Measurements from ENCODE around the gene TAF10. TPM values are rescaled to one million over a fixed set of nuclear protein-coding genes. Genes with fewer than 3 reads are reported as not detected.
A peak's percentile ranks its signal among the peaks of the same experiment; 100 is the strongest.

The TAF10 gene
- total RNA-seq = 100 to 1,000 TPM in 1 of 2 donors, 10 to 100 TPM in 1; 85.9 to 107 TPM
- long read RNA-seq, donor 1, transcript TAF10-201 (5 exons, 1,215 nt) = major isoform, 12 of 16 reads
- long read RNA-seq, donor 1, partial matches to known transcripts = 2 of 16 reads
- long read RNA-seq, donor 1, other reads (novel, unspliced or antisense) = 2 of 16 reads
- long read RNA-seq, donor 2, partial matches to known transcripts = 1 of 6 reads
- long read RNA-seq, donor 2, other reads (novel, unspliced or antisense) = 5 of 6 reads

DNA sequence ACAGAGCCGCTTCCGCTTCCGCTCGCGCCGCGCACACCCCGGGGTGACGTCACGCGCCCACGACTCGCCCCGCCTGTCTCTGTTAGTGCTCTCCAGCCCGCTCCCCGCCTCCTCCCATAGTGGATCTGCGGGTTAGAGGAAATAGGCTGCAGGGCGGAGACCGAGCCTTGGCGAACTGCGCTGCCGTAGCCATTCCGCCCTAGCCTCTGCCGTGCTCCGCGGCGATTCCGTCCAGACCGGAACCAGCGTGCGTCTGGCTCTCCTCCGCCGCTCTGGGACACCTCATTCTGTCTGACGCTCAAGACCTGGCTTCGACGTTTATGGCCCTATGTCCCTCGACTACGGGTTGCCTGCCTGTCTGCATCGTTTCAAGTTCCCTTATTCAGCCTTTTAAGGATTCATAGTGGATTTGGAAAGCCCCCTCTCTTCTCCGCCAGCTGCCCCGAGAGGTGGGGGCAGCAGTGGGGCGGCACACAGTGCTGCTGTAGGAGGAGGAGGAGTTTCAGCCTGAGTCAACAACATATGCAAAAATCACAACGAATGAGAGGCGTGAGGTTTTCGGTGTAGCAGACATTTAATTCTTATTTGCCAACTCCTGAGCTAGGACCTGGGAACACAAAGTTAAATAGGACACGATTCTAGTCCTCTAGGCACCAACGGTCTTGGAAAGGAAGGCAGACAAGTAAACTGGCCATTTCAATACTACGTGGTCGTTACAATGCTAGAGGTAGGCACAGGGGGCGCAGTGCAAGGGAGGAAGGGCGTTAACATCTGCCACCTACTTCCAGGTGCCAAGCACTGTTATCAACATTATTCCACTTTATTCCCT is at the start of gene TAF10:
Gene TAF10 (minus strand): TSS at position 4 of the 829 bp plus-strand sequence. CDS start 27 bp downstream, outside the sequence.
- intact Hi-C loops (cut with DNase I) = loop anchor here in 1 of 2 donors (5.0 kb wide), 1 partner anchor 70 kb away; the partner anchor contains the start of gene MRPL17
- peak; percentile 100 for DNase-seq (ENCODE audit: low spot score)

DNA sequence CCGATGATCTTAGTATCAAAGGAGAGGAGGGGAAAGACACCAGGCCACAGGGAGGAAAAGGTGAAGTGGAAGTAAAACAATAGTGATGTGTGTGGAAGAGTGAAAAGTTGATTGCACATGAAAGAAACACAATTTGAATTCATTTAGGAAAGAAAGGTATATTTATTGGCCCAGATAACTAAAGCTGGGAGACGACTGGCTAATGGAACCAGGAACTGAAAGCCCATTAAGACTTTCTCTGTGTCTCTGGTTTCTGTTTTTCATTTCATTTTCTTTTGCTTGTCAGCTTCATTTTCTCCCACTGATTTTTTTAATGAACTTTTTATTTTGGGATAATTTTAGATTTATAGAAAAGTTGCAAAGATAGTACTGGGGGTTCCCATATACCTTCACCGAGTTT is 48.7 kb upstream of the TAF10 start:
- DNase-seq (ENCODE audit: low spot score) = no peak
- intact Hi-C loops (cut with DNase I) = no loop called here

DNA sequence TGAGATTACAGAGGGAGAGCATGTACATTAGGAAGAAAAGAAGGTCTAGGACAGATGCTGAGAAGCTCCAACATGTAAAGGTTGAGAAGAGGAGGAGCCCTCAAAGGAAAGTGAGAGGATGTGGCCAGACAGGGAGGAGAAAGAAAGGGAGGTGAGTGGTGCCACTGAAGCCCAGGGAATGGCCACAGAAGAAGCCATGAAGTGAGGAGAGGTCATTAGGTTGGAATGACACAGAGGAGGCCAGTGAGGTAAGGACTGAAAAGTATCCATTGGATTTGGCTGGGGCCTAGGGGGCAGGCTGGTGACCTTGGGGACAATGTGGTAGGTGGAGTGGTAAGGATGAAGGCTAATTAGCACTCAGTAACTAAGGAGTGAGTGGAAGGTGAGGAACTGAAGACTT is 46.6 kb upstream of the TAF10 start:
- no peak for DNase-seq (ENCODE audit: low spot score)
- intact Hi-C loops (cut with DNase I) = loop anchor here in 1 of 2 donors (5.0 kb wide), 1 partner anchor 41 kb away; the partner anchor contains the start of gene TPP1

DNA sequence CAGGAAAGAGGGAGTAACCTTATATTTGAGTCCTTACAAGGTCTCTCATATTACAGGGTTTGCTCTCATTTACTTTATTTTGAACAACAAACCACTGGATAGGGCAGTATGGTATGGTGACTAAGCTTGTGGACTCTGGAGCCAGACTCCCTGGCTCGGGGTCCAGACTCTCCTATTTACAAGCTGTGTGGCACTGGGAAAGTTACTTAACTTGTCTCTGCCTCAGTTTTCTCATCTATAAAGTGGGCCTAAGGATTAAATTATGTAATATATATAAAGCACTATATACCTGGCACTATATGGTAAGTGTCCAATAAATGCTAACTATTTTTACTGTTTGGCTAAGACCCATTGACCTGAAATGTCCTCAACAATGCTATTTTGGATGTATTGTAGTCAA is 45.3 kb upstream of the TAF10 start:
- no peak for DNase-seq (ENCODE audit: low spot score)
- intact Hi-C loops (cut with DNase I) = loop anchor here in 1 of 2 donors (5.0 kb wide), 1 partner anchor 40 kb away; the partner anchor contains the start of gene TPP1

DNA sequence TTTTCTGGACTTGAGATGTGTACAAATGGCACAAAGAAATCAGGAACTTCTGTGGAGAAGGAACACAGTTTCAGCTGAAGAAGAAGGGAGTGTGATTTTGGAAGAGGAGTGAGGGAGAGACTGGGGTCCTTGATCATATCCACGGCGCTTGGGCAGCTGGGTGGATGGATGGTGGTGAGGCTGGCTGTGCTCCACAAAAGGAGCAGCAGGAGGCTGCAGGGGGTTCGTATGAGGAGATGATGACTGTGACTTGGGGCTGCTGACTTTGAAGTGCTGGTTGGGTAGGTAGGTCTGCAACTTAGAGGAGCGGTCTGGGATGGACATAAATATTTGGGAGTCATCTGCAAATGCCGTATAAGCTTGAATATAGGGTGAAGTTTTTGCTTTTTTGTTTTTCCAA is 44.9 kb upstream of the TAF10 start:
- intact Hi-C loops (cut with DNase I) = loop anchor here in 1 of 2 donors (5.0 kb wide), 1 partner anchor 40 kb away; the partner anchor contains the start of gene TPP1
- DNase-seq (ENCODE audit: low spot score) = no peak

DNA sequence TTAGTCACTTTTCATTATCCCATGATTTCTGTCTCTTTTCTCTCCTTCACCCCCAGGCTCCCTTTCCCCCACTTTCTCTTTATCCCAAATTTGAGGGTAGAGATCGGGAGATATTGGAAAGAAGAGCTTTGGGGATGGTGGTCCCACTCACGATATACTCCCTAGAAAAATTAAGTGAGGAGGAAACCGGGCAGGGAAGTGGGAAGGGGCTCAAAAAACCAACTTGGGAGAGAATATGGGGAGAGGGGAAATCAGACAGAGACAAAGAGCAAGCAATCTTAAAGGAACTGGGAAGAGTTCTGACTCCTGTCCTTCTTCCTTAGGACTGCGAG is 44.5 kb upstream of the TAF10 start:
- no peak for DNase-seq (ENCODE audit: low spot score)
- intact Hi-C loops (cut with DNase I) = loop anchor here in 1 of 2 donors (5.0 kb wide), 1 partner anchor 39 kb away; the partner anchor contains the start of gene TPP1

DNA sequence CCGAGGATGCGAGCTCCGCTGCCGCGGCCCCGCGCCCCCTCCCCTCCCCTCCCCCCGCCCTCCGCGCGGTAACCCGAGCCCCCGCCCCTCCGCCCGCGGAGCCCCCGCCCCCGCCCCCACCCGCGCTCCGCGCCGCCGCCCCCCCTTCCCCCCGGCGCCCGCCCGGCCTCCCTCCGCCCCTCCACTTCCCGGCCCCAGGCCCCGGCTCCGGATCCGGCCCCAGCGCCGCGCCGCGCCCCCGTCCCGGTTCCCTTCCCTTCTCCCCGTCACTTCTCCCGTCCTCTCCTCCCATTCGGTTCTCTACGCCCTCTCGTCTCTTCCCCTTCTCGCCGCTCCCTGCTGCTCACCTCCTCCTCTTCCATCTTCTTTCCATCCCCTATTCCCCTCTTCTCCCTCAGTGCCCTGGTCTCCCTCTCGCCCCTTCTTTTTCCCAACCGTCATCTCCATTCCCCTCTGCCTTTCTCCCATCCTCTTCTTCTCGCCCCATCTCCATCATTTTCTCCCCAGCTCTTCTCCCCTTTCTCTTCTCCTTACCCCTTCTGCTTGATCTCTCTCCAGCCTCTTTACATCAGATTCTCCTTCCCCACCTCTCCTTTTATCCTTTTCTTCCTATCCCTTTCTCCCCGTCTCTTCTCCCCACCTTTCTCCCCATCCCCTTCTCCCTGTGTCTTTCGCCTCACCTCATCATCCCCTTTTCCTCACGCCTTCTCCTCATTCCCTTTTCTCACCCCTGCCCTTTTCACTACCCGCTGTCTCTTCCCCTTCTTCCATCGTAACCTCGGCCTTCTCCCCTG is 44.0 kb upstream of the TAF10 start, which contains the start of gene DCHS1:
Gene DCHS1 (minus strand): TSS at position 20 of the 794 bp plus-strand sequence. CDS start 14,196 bp downstream, outside the sequence.
- intact Hi-C loops (cut with DNase I) = loop anchor here in 1 of 2 donors (5.0 kb wide), 1 partner anchor 39 kb away; the partner anchor contains the start of gene TPP1
- DNase-seq (ENCODE audit: low spot score) = no peak

DNA sequence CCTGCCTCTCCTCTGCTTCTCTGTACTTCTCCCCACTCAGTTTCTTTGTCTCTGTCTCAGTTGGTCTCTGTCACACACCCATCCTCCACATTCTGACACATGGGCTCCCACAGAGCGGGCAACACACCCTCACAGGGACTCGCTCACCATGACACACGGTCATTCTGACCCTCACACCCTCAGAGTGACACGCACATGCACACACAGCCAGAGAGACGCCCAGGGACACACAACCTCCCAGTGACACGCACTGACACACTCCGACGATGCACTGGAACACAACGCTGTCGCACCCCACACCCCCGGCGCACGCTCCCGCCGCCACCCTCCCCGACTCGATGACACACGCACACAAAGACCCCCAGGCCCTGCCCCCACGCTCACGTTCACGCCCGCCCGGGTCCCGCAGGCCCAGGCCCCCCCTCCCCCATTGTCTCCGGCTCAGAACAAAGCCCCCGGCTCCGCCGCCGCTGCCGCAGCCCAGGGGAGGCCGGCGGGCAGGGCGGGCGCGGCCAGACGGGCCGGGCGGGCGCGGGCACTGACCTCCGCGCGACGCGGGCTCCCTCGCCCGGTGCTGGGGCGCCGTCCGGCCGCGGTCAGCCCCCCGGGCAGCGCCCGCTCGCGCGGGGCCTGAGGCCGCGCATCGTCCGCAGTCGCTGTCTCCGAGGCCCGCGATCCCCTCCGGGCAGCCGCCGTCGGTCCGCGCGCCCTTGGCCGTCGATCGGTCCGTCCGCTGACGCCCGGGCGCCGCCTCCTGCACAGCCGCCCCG is 43.2 kb upstream of the TAF10 start:
- intact Hi-C loops (cut with DNase I) = loop anchor here in 1 of 2 donors (5.0 kb wide), 1 partner anchor 38 kb away; the partner anchor contains the start of gene TPP1

DNA sequence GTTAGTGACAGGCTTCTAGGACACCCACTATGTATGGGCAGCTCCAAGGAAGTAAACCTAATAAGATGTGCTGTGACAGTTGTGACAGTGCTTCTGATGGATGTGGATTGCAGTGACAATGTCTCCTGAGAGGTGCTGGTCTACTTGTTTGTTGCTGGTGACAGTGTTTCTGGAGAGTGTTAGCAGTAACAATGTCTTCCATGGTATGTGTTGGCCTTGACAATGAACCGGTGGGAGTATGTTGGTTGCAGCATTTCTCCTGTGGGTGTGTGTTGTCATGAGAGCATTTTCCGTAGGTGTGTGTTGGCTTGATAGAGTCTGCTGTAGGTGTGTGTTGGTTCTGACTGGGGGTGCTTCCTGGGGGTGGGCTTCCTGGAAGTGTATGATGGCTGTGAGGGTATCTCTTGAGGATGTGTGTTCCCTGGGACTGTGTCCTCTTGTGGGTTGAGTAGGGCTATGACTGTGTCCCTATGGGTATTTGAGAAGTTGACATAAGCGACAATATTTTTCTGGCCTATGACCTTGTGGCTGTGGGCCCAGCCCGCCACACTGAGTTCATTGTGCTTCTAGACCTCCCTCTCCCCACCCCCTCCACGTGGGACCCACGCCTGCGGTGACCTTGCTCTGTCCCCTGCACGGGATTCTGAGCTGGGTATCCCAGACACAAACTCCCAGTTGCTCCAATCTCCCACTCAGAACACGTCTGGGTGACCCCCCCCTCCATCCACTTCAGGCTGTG is 42.4 kb upstream of the TAF10 start:
- intact Hi-C loops (cut with DNase I) = loop anchor here in 1 of 2 donors (5.0 kb wide), 1 partner anchor 37 kb away; the partner anchor contains the start of gene TPP1

More for the DNA sequence above, 43.2 kb upstream of the TAF10 start:
- no peak for DNase-seq (ENCODE audit: low spot score)

DNA sequence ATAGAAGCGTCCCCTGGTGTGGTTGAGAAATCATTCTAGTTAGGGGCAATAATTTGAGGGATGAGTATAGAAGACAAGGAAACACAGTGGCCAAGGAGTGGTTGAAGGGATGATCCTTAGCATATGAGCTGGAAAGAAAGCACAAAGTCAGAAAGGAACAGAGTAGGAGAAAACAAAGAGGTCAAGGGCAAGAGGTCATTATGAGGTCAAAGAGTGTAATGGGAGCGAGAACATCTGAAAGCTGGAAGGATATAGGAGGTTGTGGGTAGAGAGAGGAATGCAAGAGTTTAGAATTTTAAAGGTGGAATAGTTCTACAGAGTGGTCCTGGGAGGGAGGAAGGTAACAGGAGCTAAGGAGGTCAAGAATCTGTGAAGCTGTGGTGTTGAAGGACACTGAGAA is 41.6 kb upstream of the TAF10 start:
- no peak for DNase-seq (ENCODE audit: low spot score)
- intact Hi-C loops (cut with DNase I) = no loop called here

More for the DNA sequence above, 42.4 kb upstream of the TAF10 start:
- DNase-seq (ENCODE audit: low spot score) = no peak

DNA sequence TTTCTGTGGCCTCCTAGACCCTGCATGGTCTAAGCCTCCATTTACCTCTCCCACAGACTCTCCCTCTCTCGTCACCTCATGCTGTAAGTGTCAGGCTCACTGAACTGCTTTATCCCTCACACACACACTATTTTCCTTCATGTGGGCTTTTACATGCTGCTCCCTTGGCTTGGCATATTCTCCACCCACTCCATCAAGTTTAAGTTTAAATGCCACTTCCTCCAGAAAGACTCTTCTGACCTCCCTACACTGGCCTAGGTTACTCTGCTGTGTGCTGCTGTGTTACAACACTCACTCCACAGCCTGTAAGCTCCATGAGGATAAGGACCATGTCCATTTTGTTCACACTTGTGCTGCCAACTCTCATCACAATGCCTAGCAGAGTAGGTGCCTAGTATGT is 41.1 kb upstream of the TAF10 start:
- DNase-seq (ENCODE audit: low spot score) = no peak
- intact Hi-C loops (cut with DNase I) = no loop called here

DNA sequence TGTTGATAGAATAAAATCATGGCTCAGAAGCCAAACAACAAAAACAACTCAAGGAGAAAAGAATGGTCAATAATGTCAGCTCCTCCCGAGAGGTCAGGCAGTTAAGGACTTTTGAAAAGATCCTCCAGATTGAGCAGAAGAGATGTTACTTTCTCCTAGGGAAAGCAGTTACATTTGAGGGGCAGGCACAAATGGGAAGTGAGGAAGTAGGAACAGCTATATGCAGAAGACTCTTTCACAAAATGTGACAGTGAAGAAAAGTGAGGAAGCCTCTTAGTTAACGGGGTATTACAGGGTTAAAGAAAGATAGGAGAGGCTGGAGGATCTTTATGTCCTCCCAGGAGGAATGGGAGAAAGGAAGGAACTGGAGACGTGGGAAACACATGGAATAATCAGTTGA is 40.2 kb upstream of the TAF10 start:
- no peak for DNase-seq (ENCODE audit: low spot score)
- intact Hi-C loops (cut with DNase I) = no loop called here

DNA sequence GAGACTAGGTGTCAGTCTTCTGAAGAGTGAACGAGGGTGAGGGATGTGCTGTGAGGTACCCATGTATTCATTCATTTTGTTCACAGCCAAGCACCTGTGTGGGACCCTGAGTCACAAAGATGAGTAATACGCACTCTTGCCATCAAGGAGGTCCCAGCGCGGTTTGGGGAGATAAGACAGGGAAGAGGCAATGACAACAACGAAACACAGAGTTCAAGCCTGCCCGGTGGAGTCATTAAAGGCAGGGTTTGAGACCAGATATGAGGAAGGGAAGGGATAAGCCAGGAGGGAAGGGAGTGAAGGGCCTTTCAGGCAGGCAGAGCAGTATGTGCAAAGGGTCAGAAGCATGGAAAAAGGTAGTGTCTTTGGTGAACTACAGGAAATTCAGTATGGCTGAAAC is 39.0 kb upstream of the TAF10 start:
- intact Hi-C loops (cut with DNase I) = no loop called here
- DNase-seq (ENCODE audit: low spot score) = no peak

DNA sequence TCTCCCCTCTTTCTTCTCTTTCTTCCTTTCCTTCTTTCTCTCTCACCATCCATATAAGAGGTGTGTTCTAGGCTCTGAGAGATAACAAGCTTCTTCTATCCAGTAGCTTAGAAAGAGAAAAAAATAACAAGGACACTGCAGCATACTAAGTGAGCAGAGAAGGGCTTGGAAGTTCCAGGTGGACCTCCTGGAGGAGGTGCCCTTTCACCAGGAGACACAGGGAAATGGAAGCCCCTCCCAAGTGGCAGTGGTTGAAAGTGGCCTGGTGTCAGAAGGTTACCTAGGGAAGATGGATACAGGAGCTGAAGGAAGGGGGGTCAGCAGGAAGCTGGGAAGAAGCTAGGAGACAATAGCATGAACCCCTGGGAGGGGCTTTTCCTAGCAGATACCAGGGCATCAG is 38.1 kb upstream of the TAF10 start:
- intact Hi-C loops (cut with DNase I) = no loop called here

DNA sequence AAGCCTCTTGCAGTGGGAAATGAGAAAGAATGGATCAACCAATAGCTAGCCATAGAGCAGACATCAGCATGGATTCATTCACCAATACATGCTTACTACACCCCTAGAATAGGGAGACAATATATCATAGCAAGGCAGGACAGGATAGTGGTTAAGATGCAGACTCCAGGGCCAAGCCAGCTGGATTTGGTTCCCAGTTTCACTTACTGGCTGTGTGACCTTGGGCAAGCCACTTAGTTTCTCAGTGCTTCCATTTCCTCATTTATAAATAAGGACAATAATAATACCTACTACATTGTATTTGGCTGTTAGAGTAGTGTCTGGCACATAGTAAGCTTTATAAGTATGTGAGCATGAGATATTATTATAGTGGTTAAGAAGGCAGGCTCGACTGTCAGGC is 36.5 kb upstream of the TAF10 start:
- intact Hi-C loops (cut with DNase I) = no loop called here

More for the DNA sequence above, 38.1 kb upstream of the TAF10 start:
- no peak for DNase-seq (ENCODE audit: low spot score)

DNA sequence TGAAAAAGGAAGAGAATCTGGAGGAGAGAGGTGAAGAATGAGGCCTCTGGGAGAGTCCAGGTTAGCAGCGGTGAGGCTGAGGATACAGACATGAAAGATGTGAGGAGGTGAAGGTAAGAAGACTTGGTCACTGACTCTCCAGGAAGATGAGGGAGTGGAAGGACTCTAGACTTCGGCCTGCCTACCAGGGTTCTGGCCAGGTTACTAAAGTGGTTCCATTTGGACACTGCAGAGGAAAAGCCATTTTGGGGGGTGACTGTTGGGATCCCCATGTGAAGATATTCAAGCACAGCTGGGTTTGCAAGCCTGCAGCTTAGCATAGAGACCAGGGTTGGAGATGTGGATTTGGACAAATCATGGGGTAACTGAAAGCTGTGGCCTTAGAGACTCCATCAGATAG is 35.8 kb upstream of the TAF10 start:
- intact Hi-C loops (cut with DNase I) = no loop called here
- DNase-seq (ENCODE audit: low spot score) = no peak

More for the DNA sequence above, 36.5 kb upstream of the TAF10 start:
- DNase-seq (ENCODE audit: low spot score) = no peak

DNA sequence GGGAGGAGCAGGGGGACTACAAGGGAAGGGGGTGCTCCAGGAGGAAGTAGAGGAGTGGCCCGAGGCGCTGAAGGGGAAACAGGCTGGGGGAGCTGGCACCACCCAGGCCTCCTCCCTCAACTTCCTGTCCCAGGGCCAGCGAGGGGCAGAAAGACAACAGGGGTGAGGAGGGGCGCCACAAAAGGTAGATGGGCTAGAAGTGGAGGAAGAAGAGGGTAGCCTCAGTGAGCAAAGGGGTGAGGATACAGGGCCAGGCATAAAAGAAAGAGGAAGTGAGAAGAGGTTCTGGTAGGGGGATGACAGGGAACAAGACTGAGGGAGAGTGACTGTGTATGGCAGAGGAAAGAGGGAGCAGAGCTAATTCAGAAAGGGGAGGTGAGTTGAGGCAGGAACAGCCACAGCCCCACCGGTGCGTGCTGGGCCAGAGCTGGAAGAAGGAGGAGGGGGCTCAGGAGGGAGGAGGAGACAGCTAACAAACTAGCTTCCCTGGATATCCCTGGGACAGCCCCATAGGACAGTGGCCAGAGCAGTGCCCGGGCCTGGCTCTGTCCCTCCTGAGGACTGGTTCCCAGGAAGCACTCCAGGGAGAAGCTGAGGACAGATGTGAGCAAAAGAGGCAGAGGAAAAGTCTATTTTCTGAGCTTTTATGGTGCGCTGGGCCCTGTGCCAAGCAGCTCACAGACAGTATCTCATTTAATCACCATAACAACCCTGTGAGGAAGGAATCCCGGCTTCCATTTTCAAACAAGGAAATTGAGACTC is 35.1 kb upstream of the TAF10 start:
- intact Hi-C loops (cut with DNase I) = no loop called here
- no peak for DNase-seq (ENCODE audit: low spot score)
